Activated CD4-positive, CD25-positive, alpha-beta regulatory T cell treated with anti-CD3 and anti-CD28 coated beads, Interleukin-2, amount 50 U/mL, for 72 hours (primary cell): ENCODE results near the gene CACNA1B.
"Not testable (repeated sequence)": the region's sequence is repeated elsewhere in the genome, so short reads cannot be mapped to it uniquely, and the experiment has no call there.

Experiments
- DNase-seq: peaks from one replicate; pipeline ENCODE4 v3.0.0; 2021

The CACNA1B gene

GRCh38 chr9:137877506-137878122 lies at the start of gene CACNA1B:
Gene CACNA1B (plus strand): TSS chr9:137877782. CDS start chr9:137877934, 152 bp downstream.
- not testable (repeated sequence) for DNase-seq

GRCh38 chr9:137827908-137828526 lies 49.6 kb upstream of the CACNA1B start:
- no peak for DNase-seq

GRCh38 chr9:137828527-137829259 lies 48.9 kb upstream of the CACNA1B start:
- no peak for DNase-seq

GRCh38 chr9:137829260-137829996 lies 48.2 kb upstream of the CACNA1B start:
- DNase-seq, result no peak

GRCh38 chr9:137832191-137832700 lies 45.3 kb upstream of the CACNA1B start:
- no peak for DNase-seq

GRCh38 chr9:137832830-137833590 lies 44.6 kb upstream of the CACNA1B start:
- no peak for DNase-seq

- no peak for DNase-seq
These were observed 43.6 kb upstream of the CACNA1B start for GRCh38 chr9:137833721-137834613.

- no peak for DNase-seq
These were observed 42.6 kb upstream of the CACNA1B start for GRCh38 chr9:137834846-137835546.

GRCh38 chr9:137836151-137836830 lies 41.3 kb upstream of the CACNA1B start:
- DNase-seq, result no peak

- DNase-seq, result no peak
These were observed 40.7 kb upstream of the CACNA1B start for GRCh38 chr9:137836831-137837241.

- no peak for DNase-seq
These were observed 40.0 kb upstream of the CACNA1B start for GRCh38 chr9:137837345-137838278.

GRCh38 chr9:137838576-137838975 lies 39.0 kb upstream of the CACNA1B start:
- no peak for DNase-seq

- DNase-seq, result no peak
These were observed 34.2 kb upstream of the CACNA1B start for GRCh38 chr9:137843355-137843754.

GRCh38 chr9:137851516-137852267 lies 25.9 kb upstream of the CACNA1B start:
- no peak for DNase-seq

- DNase-seq, result no peak
These were observed 24.1 kb upstream of the CACNA1B start for GRCh38 chr9:137853392-137853995.

GRCh38 chr9:137860361-137860760 lies 17.2 kb upstream of the CACNA1B start:
- DNase-seq, result no peak

GRCh38 chr9:137865581-137866145 lies 11.9 kb upstream of the CACNA1B start:
- no peak for DNase-seq
